Smooth muscle cell of the pulmonary artery (primary cell): ENCODE data around the gene NUP188. TPM values are rescaled to one million over a fixed set of nuclear protein-coding genes. Genes with fewer than 3 reads are reported as not detected.

Experiments
- total RNA-seq: library from RNA; depleted of rRNA; stranded (reverse); fragments of >200 nt; gene quantifications from 2 replicates; pipeline ENCODE4 v1.2.3, GENCODE V29; 2014

The NUP188 gene
- total RNA-seq = 43.2 and 70.9 TPM in 2 replicates

DNA sequence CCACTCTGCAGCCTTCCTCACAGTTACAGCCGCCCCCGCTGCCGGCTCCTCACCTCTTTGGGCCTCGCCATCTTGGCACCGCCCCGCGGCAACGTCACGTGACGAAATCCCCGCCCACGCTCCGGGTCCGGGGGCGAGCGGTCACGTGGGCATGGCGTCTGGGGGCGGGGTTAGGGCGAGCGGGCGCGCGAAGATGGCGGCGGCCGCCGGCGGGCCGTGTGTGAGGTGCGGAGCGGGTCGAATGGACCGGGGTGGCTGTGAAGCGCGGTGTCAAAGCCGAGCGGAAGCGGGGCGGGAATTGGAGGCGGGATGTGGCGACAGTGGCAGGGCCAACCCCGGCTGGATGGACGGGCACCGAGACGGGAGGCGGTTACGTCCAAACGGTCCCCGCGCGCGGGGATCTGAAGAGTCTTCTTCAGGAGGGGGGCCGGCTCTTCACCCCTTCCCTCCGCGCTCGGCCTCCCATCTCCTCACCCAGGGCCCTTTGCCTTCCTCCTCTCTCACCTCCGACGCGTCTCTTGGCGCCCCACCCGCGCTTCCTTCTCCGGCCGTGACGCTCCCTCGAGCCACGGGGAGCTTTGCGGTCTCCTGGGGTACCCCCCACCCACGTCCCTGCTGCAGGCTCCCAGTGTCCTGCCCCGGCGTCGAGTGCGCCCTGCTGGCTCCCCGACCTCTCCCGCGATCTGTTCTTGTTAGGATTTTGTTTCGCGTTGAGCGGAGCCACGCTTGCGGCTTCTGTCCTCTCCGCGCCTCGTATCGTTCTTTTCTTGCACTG lies at the start of gene NUP188, which contains the start of gene DOLK:
NUP188 (plus strand) TSS at position 173 of the 775 bp plus-strand sequence; CDS start at position 194, 21 bp downstream.
DOLK (minus strand) TSS at position 77 of the 775 bp plus-strand sequence. CDS start 300 bp downstream, outside the sequence.

DNA sequence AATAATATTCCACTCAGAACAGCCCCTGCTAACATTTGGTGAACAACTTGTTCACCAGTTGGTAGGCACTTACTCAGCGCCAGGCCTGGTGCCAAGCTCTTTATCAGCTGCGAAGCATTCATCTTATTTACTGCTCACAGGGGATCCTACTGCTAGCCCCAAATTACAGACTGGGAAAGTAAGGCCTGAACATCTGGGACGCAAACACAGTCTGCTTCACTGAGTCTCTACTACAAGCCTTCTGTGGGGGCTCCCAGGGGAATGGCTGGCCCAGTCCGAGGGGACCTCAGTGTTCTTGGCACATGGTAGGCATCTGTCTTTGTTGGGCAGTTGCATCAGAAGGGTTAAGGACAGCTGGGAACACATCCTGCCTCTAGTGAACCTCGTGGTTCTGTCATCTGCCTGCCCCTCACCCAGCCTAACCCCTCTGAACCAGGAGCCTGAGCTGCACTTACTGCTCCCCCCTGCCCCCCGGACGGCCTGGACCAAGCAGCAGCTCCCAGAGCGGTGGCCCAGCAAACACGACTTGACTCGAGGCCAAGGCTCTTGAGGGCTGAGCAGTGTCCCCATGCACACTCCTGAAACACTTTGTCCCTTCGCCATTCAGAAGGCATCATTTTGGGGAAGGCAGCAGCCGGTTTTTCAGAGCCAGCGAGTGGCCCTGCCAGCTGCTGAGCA lies 27.0 kb upstream of the NUP188 start, which contains the start of gene PHYHD1:
PHYHD1 (plus strand) TSS at position 602 of the 678 bp plus-strand sequence. CDS start 1,342 bp downstream, outside the sequence.

GRCh38 chr9:129028192-129028966 lies 80.9 kb downstream of the NUP188 start, which contains the start of gene SH3GLB2:
TSS of gene SH3GLB2 (minus strand) at chr9:129028331. CDS start at chr9:129028154, 177 bp downstream.

GRCh38 chr9:129036241-129036922 lies 88.9 kb downstream of the NUP188 start, which contains the start of gene MIGA2:
TSS of gene MIGA2 (plus strand) at chr9:129036626. CDS start at chr9:129040595, 3,969 bp downstream.

Other genes starting within 250 kb of the NUP188 start
- 0.46 and 0.59 TPM in 2 replicates for gene PKN3, start 245.2 kb upstream of the NUP188 start, total RNA-seq
- gene ZDHHC12, start 223.6 kb upstream of the NUP188 start, total RNA-seq = 38.3 and 40.3 TPM in 2 replicates
- 39.9 and 40.9 TPM in 2 replicates for gene ZER1, start 175.8 kb upstream of the NUP188 start, total RNA-seq
- gene TBC1D13, start 160.4 kb upstream of the NUP188 start, total RNA-seq = 16.3 and 17.8 TPM in 2 replicates
- gene ENDOG, start 129.2 kb upstream of the NUP188 start, total RNA-seq = 11.7 and 20.8 TPM in 2 replicates
- 18.1 and 25.7 TPM in 2 replicates for gene SPOUT1, start 117.9 kb upstream of the NUP188 start, total RNA-seq
- 8.1 and 13.3 TPM in 2 replicates for gene KYAT1, start 65.7 kb upstream of the NUP188 start, total RNA-seq
- gene LRRC8A, start 65.6 kb upstream of the NUP188 start, total RNA-seq = 57.5 and 76.5 TPM in 2 replicates
- 4.9 and 9.3 TPM in 2 replicates for gene PHYHD1, start 26.7 kb upstream of the NUP188 start, total RNA-seq
- gene DOLK, start 96 bp upstream of the NUP188 start, total RNA-seq = 24.9 and 30.9 TPM in 2 replicates
- gene SH3GLB2, start 80.6 kb downstream of the NUP188 start, total RNA-seq = 39.2 and 69.5 TPM in 2 replicates
- gene MIGA2, start 88.9 kb downstream of the NUP188 start, total RNA-seq = 29.0 and 34.1 TPM in 2 replicates
- 9.7 and 9.8 TPM in 2 replicates for gene DOLPP1, start 133.4 kb downstream of the NUP188 start, total RNA-seq
- 70.1 and 73.5 TPM in 2 replicates for gene CRAT, start 163.1 kb downstream of the NUP188 start, total RNA-seq
- 137 and 202 TPM in 2 replicates for gene PTPA, start 163.7 kb downstream of the NUP188 start, total RNA-seq
- 58.8 and 71.8 TPM in 2 replicates for gene IER5L, start 230.6 kb downstream of the NUP188 start, total RNA-seq